Left colon (tissue), 2 donors: ENCODE measurements around the gene GALNT1. TPM values are rescaled to one million over a fixed set of nuclear protein-coding genes. Genes with fewer than 3 reads are reported as not detected.
A peak's percentile ranks its signal among the peaks of the same experiment; 100 is the strongest.

Source experiments
- ATAC-seq: fragments of 200-7000 bp; cut with Tn5 transposase; one replicate; pipeline ENCODE4 v1.9.1; 2020; ENCODE audit warnings: mild to moderate bottlenecking, moderate library complexity
- DNase-seq, 2 donors: peaks; one replicate each; pipeline ENCODE4 v3.0.0-alpha.2; 2020
- intact Hi-C, 2 donors: fragments of 100-400 bp; cut with DNase I in 1 of 2; cut with micrococcal nuclease in 1 of 2; formaldehyde crosslinking; loops; one replicate each; pipeline versions ENCODE4 v1.11.2 to v1.14.0; 2022; cut with DNase I, micrococcal nuclease
- total RNA-seq, 2 donors: library from RNA; stranded (reverse); fragmentation: NEBNext Ultra II Directional; extraction: Animal tissue kit (Norgen Biotek cat#: 25700); gene quantifications; one replicate each; pipeline ENCODE4 v1.2.1, GENCODE V29; 2021
- donor health status: DM: no; HTN: no; CAD: no.
- donor health status: DM: yes; HTN: yes; CAD: no.

GALNT1 gene
- total RNA-seq, 2 donors from 2014 or later = 121 to 143 TPM

DNA sequence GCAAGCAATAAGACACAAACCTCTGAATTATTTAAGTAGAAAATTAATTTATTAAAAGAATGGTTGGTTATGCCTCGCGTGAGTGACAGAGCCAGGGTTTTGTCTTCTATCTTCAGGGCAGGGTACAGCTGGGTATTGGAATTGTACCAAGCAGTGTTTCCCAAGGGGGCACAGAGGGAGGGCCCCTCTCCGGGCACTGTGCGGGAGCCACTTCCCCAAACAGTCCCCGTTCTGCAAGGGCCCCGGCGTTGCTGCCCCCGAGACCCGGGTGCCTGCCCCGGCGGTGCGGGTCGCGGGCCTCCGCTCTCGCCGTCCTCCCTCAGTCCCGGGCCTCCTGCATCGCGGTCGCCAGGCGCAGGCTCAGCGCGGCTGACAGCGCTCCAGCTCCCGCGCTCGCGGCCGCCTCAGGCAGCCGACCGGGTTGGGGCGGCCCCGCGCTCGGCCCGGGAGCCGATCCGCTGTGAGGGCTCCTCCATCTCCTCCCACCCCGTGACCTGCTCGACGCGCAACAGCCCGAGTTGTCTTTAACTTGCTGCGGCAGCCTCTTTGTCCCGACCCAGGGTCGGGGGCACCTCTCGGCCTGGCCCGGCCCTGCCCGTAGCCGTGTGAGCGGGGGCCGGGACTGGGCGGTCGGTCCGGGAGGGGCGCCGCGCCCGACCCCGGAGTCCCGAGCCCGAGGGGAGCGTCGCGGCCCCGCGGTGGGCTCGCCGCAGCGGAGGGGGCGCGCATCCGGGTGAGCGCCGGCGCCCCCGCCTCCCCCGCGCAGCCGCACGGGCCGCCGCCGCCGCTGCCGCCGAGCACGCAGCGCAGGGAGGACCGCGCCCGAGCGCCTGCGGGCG lies 620 bp upstream of the GALNT1 start:
- peak; percentile 64 for ATAC-seq
- DNase-seq = peak; percentile 59 to 69
- intact Hi-C loops = no loop called here

- intact Hi-C loops = no loop called here
Observed at GRCh38 chr18:35581898-35582641, 530 bp downstream of the GALNT1 start.

DNA sequence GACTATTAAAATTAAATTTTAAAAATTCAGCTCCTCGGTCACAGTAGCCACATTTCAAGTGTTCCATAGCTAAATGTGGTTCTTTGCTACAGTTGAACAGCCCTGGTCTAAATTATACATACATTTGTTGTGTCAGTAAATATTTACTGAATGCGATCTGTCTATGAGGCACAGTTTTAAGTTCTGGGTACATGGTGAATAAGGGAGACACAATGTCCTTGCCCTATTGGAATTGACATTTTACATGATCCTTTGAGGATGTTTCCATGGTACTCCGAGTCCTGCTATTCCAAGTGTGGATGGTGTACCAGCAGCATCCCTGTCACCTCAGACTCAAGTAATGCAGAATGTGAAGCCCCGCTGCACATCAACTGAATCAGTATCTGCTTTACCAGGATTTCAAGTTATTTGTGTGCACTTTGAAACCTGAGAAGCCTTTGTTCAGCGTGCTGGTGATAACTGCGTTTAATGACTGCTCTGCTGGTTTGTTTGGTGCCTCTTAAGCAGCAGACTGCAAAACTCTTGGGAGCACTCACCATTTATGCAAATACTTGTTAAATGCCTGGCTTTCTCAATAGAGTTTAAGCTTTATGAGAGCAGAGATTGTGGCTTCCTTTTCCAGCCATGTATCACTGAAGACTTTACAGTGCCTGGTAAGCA lies 1.5 kb downstream of the GALNT1 start:
- DNase-seq = no peak
- intact Hi-C loops = no loop called here
- peak; percentile 24 for ATAC-seq

More at GRCh38 chr18:35581898-35582641, 530 bp downstream of the GALNT1 start:
- ATAC-seq (peak; percentile 15), DNase-seq (peak in 1 of 2 donors; percentile 55)

- intact Hi-C loops = no loop called here
- ATAC-seq (no peak), DNase-seq (no peak)
Observed at GRCh38 chr18:35584735-35585134, 3.2 kb downstream of the GALNT1 start.

- DNase-seq (no peak), ATAC-seq (no peak)
- intact Hi-C loops = no loop called here
Observed at GRCh38 chr18:35585608-35586007, 4.1 kb downstream of the GALNT1 start.

DNA sequence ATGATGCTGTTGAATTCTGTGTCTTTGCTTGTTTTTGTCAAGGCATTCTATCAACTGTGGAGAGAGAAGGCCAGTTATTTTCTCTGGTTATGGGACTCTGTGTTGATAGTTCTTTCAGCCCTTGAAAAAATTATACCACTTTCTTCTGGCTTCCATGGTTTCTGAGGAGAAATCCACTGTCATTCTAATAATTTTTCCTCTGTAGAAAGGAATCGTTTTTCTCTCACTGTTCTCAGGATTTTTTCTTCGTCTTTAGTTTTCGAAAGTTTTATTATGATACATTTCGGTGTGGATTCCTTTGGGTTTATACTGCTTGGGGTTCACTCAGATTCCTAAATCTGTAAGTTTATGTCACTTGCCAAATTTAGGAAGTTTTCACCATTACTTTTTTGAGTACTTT lies 6.6 kb downstream of the GALNT1 start:
- ATAC-seq (no peak), DNase-seq (no peak)
- intact Hi-C loops = no loop called here

DNA sequence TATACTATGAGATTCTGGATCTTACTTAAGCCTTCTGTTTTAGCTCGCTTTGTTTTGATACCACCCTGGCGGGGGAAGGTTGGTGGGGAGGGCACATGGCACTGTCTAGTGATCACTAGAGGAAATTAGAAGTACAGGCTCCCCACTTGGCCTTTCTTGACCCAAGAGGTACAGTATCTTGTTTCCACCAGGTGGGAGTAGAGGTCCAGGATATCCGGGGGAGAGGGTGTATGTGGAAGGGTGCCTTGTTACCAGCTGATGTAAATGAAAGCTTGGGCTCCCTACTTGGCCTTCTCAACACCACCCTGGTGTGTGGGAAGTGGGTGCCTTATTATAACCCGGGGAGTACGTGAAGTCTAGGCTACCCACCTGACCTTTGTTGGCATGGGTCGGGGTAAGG lies 7.5 kb downstream of the GALNT1 start:
- intact Hi-C loops = no loop called here
- DNase-seq (no peak), ATAC-seq (peak; percentile 40)

DNA sequence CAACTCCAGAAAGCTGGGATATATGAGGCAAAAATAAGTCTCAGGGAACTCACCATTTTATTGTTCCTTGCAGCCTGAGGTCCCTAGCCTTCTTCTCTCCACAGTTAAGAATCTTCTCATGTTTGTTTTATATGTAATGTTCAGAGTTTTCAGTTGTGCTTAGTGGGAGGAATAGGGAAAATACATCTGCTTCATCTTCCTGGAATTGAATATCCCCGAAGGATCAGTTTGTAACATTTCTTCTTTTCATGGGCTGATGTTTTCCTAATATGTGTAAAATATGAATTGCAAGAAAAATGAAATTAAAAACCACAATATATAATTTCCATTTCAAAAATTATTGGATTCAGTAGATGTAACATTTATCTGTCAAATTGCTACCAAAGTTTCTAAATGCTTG lies 8.0 kb downstream of the GALNT1 start:
- DNase-seq (no peak), ATAC-seq (no peak)
- intact Hi-C loops = no loop called here

DNA sequence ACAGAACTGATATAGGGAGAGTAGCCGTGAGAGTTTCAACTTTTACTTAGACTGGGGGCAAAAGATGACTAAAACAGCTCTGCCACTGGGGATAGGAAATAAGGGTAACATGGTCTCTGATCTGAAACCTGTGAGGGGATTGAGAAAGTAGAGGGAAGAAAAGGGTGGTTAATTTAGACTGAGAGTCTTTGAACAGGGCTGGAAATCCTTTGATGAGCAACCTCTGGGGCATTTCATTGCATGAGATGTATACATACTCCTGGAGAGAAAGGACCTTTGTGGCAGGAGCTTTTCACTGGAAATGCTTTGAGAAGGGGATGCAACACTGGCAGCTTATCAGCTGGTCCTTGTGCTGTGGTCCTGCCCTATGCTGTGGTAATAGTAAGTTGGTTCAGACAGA lies 9.4 kb downstream of the GALNT1 start:
- ATAC-seq (no peak), DNase-seq (no peak)
- intact Hi-C loops = no loop called here

GRCh38 chr18:35592298-35592697 lies 10.8 kb downstream of the GALNT1 start:
- intact Hi-C loops = no loop called here
- ATAC-seq = no peak

DNA sequence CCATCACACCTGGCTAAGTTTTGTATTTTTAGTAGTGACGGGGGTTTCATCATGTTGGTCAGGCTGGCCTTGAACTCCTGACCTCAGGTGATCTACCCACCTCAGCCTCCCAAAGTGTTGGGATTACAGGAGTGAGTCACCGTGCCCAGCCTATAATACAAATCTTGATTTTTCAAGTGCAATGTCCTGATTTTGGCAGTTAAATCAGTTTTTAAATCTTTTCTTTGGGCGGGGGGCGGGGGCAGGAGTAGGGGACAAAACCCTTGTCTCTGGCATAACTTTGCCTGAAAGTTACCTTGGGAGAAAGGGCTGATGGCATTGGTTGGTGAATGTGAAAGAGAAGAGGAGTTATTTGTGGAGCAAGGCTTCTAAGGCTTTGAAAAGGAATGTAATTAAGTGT lies 12.3 kb downstream of the GALNT1 start:
- intact Hi-C loops = no loop called here
- DNase-seq (no peak), ATAC-seq (no peak)

More at GRCh38 chr18:35592298-35592697, 10.8 kb downstream of the GALNT1 start:
- no peak for DNase-seq

DNA sequence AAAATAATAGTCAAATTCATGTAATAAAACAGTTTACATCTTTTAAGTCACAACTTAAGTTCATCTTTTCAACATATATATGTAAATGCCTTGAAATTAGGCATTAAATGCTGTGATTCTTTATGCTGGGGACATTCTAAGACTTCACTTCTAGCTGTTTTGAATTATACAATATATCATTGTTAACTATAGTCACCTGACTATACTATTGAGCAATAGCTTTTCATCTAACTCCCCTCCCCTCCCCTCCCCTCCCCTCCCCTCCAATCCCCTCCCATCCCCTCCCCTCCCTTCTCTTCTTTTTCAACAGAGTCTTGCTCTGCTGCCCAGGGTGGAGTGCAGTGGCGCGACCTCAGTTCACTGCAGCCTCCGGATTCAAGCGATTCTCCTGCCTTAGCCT lies 16.2 kb downstream of the GALNT1 start:
- ATAC-seq (no peak), DNase-seq (no peak)
- intact Hi-C loops = no loop called here

- no peak for ATAC-seq
- intact Hi-C loops = no loop called here
- no peak for DNase-seq
Observed at GRCh38 chr18:35602193-35602820, 20.8 kb downstream of the GALNT1 start.

DNA sequence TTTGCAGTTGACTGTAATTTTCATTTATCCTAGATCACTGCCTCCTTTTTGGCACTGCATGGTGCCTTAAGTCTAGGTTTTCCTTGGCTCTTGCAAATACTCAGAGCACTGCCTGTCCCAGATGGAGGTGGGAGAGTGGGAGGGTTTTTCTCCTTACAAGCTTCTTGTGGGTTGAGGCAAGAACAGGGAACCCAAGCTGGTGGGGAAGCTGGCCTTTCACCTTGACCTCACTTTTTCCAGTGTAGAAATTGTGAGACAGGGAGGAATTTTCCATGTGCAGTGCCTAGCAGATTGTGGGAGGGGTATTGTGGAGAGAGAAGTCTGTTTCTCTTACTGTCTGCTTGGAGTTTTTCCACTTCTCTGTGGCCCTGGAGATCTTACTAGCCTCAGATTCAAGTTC lies 21.5 kb downstream of the GALNT1 start:
- intact Hi-C loops = no loop called here
- DNase-seq (no peak), ATAC-seq (no peak)

- intact Hi-C loops = no loop called here
- ATAC-seq = no peak
Observed at GRCh38 chr18:35603528-35603927, 22.0 kb downstream of the GALNT1 start.

DNA sequence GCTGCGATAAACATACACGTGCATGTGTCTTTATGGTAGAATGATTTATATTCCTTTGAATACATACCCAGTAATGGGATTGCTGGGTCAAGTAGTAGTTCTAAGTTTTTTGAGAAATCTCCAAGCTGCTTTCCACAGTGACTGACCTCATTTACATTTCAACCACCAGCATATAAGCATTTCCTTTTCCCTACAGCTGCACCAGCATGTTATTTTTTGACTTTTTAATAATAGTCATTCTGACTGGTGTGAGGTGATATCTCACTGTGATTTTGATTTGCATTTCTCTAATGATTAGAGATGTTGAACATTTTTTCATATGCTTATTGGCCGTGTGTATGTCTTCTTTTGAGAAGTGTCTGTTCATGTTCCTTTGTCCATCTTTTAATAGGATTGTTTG lies 22.8 kb downstream of the GALNT1 start:
- ATAC-seq (no peak), DNase-seq (no peak)
- intact Hi-C loops = no loop called here

More at GRCh38 chr18:35603528-35603927, 22.0 kb downstream of the GALNT1 start:
- DNase-seq = no peak

- DNase-seq = no peak
- intact Hi-C loops = no loop called here
- ATAC-seq = peak; percentile 66
Observed at GRCh38 chr18:35605686-35606417, 24.3 kb downstream of the GALNT1 start.

DNA sequence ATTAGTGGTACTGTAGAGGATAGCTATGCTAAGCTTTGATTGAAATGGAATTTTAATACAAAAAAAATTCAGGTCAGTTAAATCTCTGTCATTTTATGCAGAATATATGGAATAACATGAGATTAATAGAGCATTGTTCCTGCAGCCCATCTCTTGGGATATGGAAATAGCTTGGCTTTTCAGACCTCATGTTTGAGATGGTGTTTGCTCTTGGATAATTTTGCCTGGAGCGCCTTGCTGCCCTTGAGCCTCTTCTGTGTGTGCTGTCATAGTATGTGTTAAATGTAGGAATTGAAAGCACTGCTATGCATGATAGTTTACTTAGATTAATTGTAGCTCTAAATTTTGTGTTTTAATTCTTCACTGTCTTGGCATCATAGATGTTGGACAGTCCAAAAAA lies 27.7 kb downstream of the GALNT1 start:
- intact Hi-C loops = no loop called here
- DNase-seq (no peak), ATAC-seq (no peak)

DNA sequence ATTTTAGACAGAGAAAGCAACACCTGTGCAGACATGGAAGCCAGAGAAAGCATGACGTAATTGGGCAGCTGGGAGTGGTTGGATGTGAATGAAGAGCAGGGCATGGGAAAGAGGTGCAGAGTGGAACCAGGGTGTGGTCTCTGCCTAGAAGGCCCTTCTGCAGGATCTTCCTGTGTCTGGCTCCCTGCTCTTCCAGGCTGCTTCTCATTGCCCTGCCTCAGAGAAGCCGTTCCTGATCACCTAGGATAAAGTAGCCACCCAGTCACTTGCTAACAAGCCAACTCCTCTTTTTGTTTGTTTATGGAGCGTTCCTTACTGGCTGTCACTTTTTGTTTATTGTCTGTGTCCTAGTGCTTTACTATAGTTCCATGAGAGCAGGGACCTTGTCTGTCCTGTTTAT lies 28.5 kb downstream of the GALNT1 start:
- peak; percentile 92 for ATAC-seq
- DNase-seq = peak; percentile 27 to 48
- intact Hi-C loops = no loop called here
